Right atrium auricular region (tissue), 2 donors: Measurements from ENCODE around the gene ERGIC1. TPM values are rescaled to one million over a fixed set of nuclear protein-coding genes. Genes with fewer than 3 reads are reported as not detected.
A peak's percentile ranks its signal among the peaks of the same experiment; 100 is the strongest.

ENCODE experiments used
- DNase-seq: peaks from one replicate; pipeline ENCODE4 v3.0.0-alpha.2; 2019; ENCODE audit warnings: low spot score
- H3K27ac ChIP-seq, 2 donors: fragments of 200-600 bp; sonication (generic); 1 replicate in 1 of 2; 2 replicates in 1 of 2; pipeline ENCODE4 v1.5.1; 2016 to 2019
- H3K27me3 ChIP-seq, 2 donors: fragments of 200-600 bp; sonication (generic); one replicate each; pipeline versions ENCODE4 v1.5.1 to v1.6.0; 2017 to 2019
- H3K36me3 ChIP-seq: fragments of 200-600 bp; sonication (generic); one replicate; pipeline ENCODE4 v1.5.1; 2016
- H3K4me1 ChIP-seq, 2 donors: fragments of 200-600 bp; sonication (generic); one replicate each; pipeline versions ENCODE4 v1.5.1 to v1.6.0; 2017 to 2019
- H3K4me3 ChIP-seq, 2 donors: fragments of 200-600 bp; sonication (generic); 1 replicate in 1 of 2; 2 replicates in 1 of 2; pipeline ENCODE4 v1.5.1; 2017 to 2019; ENCODE audit warnings: mild to moderate bottlenecking in 1 of 2, moderate library complexity in 1 of 2
- H3K9me3 ChIP-seq, 2 donors: fragments of 200-600 bp; sonication (generic); one replicate each; pipeline ENCODE4 v1.5.1; 2019
- CTCF ChIP-seq, 2 donors: fragments of 200-600 bp; sonication (generic); IDR thresholded peaks; one replicate each; pipeline ENCODE4 v1.5.1; 2019; ENCODE audit warnings: antibody characterized with exemption in 2 of 2
- total RNA-seq, 2 donors: library from RNA; depleted of rRNA; stranded (reverse); fragments of >200 nt; gene quantifications; one replicate each; pipeline ENCODE4 v1.1.0, GENCODE V29; 2016

The ERGIC1 gene
- total RNA-seq, 2 donors from 2014 or later, result 70.7 to 113 TPM

GRCh38 chr5:172874647-172875504 is 40.8 kb downstream of the ERGIC1 start:
- H3K4me1 ChIP-seq, result peaks cover 0 to 62% of the 10 kb centered on the region in 2 donors

GRCh38 chr5:172875505-172876279 is 41.6 kb downstream of the ERGIC1 start:
- no peaks in the 10 kb centered on the region for H3K27me3 ChIP-seq
- no peaks in the 10 kb centered on the region for H3K9me3 ChIP-seq
- no peak for TF ChIP-seq CTCF (IDR thresholded peaks at IDR 0.05)
- H3K4me1 ChIP-seq, result peaks cover 0 to 54% of the 10 kb centered on the region in 2 donors
- H3K27ac ChIP-seq, result peak overlapping the region; percentile 86 to 96
- no peak for DNase-seq
- no peak overlapping the region for H3K4me3 ChIP-seq
- H3K36me3 ChIP-seq, result no peaks in the 10 kb centered on the region

More at GRCh38 chr5:172874647-172875504, 40.8 kb downstream of the ERGIC1 start:
- no peaks in the 10 kb centered on the region for H3K27me3 ChIP-seq
- no peak for TF ChIP-seq CTCF (IDR thresholded peaks at IDR 0.05)
- H3K4me3 ChIP-seq, result no peak overlapping the region
- H3K9me3 ChIP-seq, result no peaks in the 10 kb centered on the region
- H3K36me3 ChIP-seq, result no peaks in the 10 kb centered on the region
- peak overlapping the region; percentile 86 to 96 for H3K27ac ChIP-seq
- no peak for DNase-seq

GRCh38 chr5:172876578-172876977 is 42.5 kb downstream of the ERGIC1 start:
- no peak for TF ChIP-seq CTCF (IDR thresholded peaks at IDR 0.05)
- peak overlapping the region in 1 of 2 donors; percentile 86 for H3K27ac ChIP-seq
- H3K4me1 ChIP-seq, result peaks cover 0 to 46% of the 10 kb centered on the region in 2 donors

GRCh38 chr5:172877466-172878260 is 43.6 kb downstream of the ERGIC1 start:
- Histone ChIP-seq H3K4me3 (no peak overlapping the region), H3K27ac (peak overlapping the region; percentile 72 to 77), H3K4me1 (peaks cover 0 to 38% of the 10 kb centered on the region in 2 donors), H3K9me3 (no peaks in the 10 kb centered on the region), H3K27me3 (no peaks in the 10 kb centered on the region), H3K36me3 (no peaks in the 10 kb centered on the region)
- DNase-seq, result no peak
- TF ChIP-seq CTCF (IDR thresholded peaks at IDR 0.05), result no peak

More at GRCh38 chr5:172876578-172876977, 42.5 kb downstream of the ERGIC1 start:
- DNase-seq, result no peak
- no peaks in the 10 kb centered on the region for H3K27me3 ChIP-seq
- H3K9me3 ChIP-seq, result no peaks in the 10 kb centered on the region
- no peak overlapping the region for H3K4me3 ChIP-seq
- H3K36me3 ChIP-seq, result no peaks in the 10 kb centered on the region

GRCh38 chr5:172878585-172878932 is 44.5 kb downstream of the ERGIC1 start:
- Histone ChIP-seq H3K4me3 (no peak overlapping the region), H3K4me1 (peaks cover 0 to 29% of the 10 kb centered on the region in 2 donors), H3K27ac (peak overlapping the region; percentile 72 to 77), H3K9me3 (no peaks in the 10 kb centered on the region), H3K36me3 (no peaks in the 10 kb centered on the region), H3K27me3 (no peaks in the 10 kb centered on the region)
- no peak for DNase-seq
- no peak for TF ChIP-seq CTCF (IDR thresholded peaks at IDR 0.05)
